HepG2 (cell line): ENCODE data around the gene BRK1. TPM values are rescaled to one million over a fixed set of nuclear protein-coding genes. Genes with fewer than 3 reads are reported as not detected.
"Not testable (repeated sequence)": the region's sequence is repeated elsewhere in the genome, so short reads cannot be mapped to it uniquely, and the experiment has no call there.

Experiments
- ATAC-seq: fragments of 200-7000 bp; cut with Tn5 transposase; 3 replicates; pipeline ENCODE4 v1.9.1; 2020; ENCODE audit warnings: mild to moderate bottlenecking, moderate library complexity
- BruUV-seq: library from RNA; stranded (reverse); fragments of 400-500 nt; replicated peaks from 2 replicates; lab custom pipeline; 2021; lab: Mats Ljungman, UMichigan
- CTCF ChIA-PET: fragments of 300-600 bp; formaldehyde crosslinking; extraction: SDS; loops from one replicate; lab custom pipeline; 2021; ENCODE audit warnings: low total read pairs, inconsistent platforms, low intra/inter-chr PET ratio; lab: Yijun Ruan, JAX
- POLR2A ChIA-PET: fragments of 350-600 bp; sonication (Branson Sonifier 250); formaldehyde crosslinking; loops from one replicate; lab custom pipeline; 2020; ENCODE audit warnings: antibody characterized with exemption, inconsistent platforms; lab: Yijun Ruan, JAX
- DNase-seq: peaks from one replicate; pipeline ENCODE4 v3.0.0-alpha.2; 2015; ENCODE audit warnings: low spot score
- FAIRE-seq: peaks from 3 replicates; lab custom pipeline; 2011; peaks lifted over from hg19 to GRCh38; lab: Jason Lieb, UNC
- H2AFZ ChIP-seq: one replicate; pipeline ENCODE4 v1.6.1; 2011; ENCODE audit warnings: low read length, inconsistent platforms
- H3K27ac ChIP-seq: fragments of 300-600 bp; 3 replicates; pipeline ENCODE4 v1.8.0; 2011; ENCODE audit warnings: mixed run types, mild to moderate bottlenecking, mixed read lengths, low read length, inconsistent platforms; ENCODE audit not compliant: insufficient read depth; ENCODE audit errors: extremely low read length
- H3K27me3 ChIP-seq, 2 experiments: fragments of 200-600 bp in 1 of 2; 2 replicates in 1 of 2; 3 replicates in 1 of 2; pipeline versions ENCODE4 v1.6.0 to v1.8.0; 2011; ENCODE audit warnings: low read length in 2 of 2, mild to moderate bottlenecking in 2 of 2, moderate library complexity in 2 of 2, inconsistent platforms in 1 of 2; ENCODE audit not compliant: insufficient read depth in 2 of 2, control insufficient read depth in 1 of 2
- H3K36me3 ChIP-seq, 2 experiments: fragments of 200-600 bp in 1 of 2; replicated peaks in 1 of 2; 2 replicates in 1 of 2; 3 replicates in 1 of 2; pipeline versions ENCODE4 v1.5.1 to v1.8.0; 2011; ENCODE audit warnings: low read length in 2 of 2, inconsistent platforms in 1 of 2; ENCODE audit not compliant: insufficient read depth in 2 of 2, control insufficient read depth in 1 of 2
- H3K4me1 ChIP-seq: 2 replicates; pipeline ENCODE4 v1.5.1; 2012; ENCODE audit warnings: low read length, inconsistent platforms; ENCODE audit not compliant: insufficient read depth
- H3K4me2 ChIP-seq: 2 replicates; pipeline ENCODE4 v1.6.0; 2011; ENCODE audit warnings: low read depth, low read length, inconsistent platforms
- H3K4me3 ChIP-seq, 3 experiments: fragments of 200-600 bp in 1 of 3; sonication (generic), shearing (Covaris generic) in 1 of 3; replicated peaks in 1 of 3; 2 replicates each; pipeline ENCODE4 v1.5.1; 2011 to 2016; ENCODE audit warnings: low read length in 3 of 3, inconsistent platforms in 2 of 3, low read depth in 2 of 3, mild to moderate bottlenecking in 2 of 3, control low read depth in 1 of 3, mixed read lengths in 1 of 3; ENCODE audit not compliant: insufficient read depth in 1 of 3
- H3K79me2 ChIP-seq: one replicate; pipeline ENCODE4 v1.6.1; 2011; ENCODE audit warnings: low read length, inconsistent platforms; ENCODE audit not compliant: insufficient read depth
- H3K9ac ChIP-seq: 2 replicates; pipeline ENCODE4 v1.6.0; 2011; ENCODE audit warnings: mild to moderate bottlenecking, low read depth, low read length, inconsistent platforms; ENCODE audit not compliant: insufficient read depth
- H3K9me3 ChIP-seq: 2 replicates; pipeline ENCODE4 v1.5.1; 2012; ENCODE audit warnings: mild to moderate bottlenecking, low read length
- H4K20me1 ChIP-seq: 2 replicates; pipeline ENCODE4 v1.6.0; 2011; ENCODE audit warnings: inconsistent platforms, mild to moderate bottlenecking, low read length, moderate library complexity; ENCODE audit not compliant: insufficient read depth
- ATF1 ChIP-seq: IDR thresholded peaks from 2 replicates; pipeline ENCODE4 v1.6.1; 2016; ENCODE audit warnings: mild to moderate bottlenecking, control low read depth
- CEBPB ChIP-seq: IDR thresholded peaks from 2 replicates; pipeline ENCODE4 v1.6.1; 2011; ENCODE audit warnings: low read depth, low read length, improper control_type of control experiment, borderline replicate concordance
- whole genome bisulfite sequencing: methylation state at CpG from one replicate; pipeline ENCODE4 v1.1.6; 2017; ENCODE audit warnings: low lambda C conversion rate; 5-methylcytosine and 5-hydroxymethylcytosine counted together
- in situ Hi-C: cut with HindIII; loops from 2 replicates; pipeline ENCODE4 v1.10.0; 2017; ENCODE audit warnings: low pct_unique_long_range_greater_than_20kb; ENCODE audit not compliant: extremely low pct_ligation_motif_present
- intact Hi-C: fragments of 100-400 bp; cut with micrococcal nuclease; formaldehyde crosslinking; loops from one replicate; pipeline ENCODE4 v1.10.0; 2022; ENCODE audit not compliant: unreplicated experiment
- polyA plus RNA-seq, 8 experiments: library from polyadenylated mRNA; depleted of rRNA in 3 of 8; stranded (reverse) in 7 of 8; unstranded in 1 of 8; fragments of >200 nt; fragmentation: Illumina TruSeq in 4 of 8; extraction: Trizol in 4 of 8; gene quantifications; 2 replicates each; pipeline versions ENCODE4 v1.2.1 to v1.2.3, GENCODE V29; 2011 to 2016; ENCODE audit warnings: low read depth in 4 of 8, missing spikeins in 1 of 8, mixed read lengths in 1 of 8; ENCODE audit not compliant: insufficient read depth in 1 of 8
- total RNA-seq, 5 experiments: library from RNA; depleted of rRNA; stranded (reverse); fragments of >200 nt; fragmentation: Illumina TruSeq; extraction: Trizol; gene quantifications; 2 replicates each; pipeline ENCODE4 v1.2.3, GENCODE V29; 2016; ENCODE audit warnings: low read depth in 1 of 5

The BRK1 gene
- total and polyA plus RNA-seq, 2 of the 13 experiments (the other 11 are each of a cell fraction or from before 2014, with no cell fraction given) = 118 to 155 TPM

DNA sequence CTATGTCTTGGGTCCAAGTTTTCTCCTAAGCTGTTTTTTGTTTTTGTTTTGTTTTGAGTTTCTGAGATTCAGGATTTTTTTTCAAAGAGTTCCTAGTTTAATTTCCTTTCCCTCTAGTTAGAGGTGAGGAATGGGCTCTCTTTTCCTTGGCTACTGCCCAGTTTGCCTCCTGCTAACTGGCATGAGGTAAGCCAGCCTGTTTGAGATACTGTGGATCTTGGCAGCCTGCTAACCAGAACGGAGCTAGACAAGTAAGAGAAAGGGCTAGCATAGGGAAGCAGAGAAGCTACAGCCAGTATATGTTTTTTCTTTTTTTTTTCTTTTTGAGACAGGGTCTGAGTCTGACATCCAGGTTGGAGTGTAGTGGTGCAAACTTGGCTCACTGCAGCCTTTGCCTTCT is 24.7 kb upstream of the BRK1 start:
- H2AFZ ChIP-seq, in situ Hi-C loops, H3K9ac ChIP-seq, intact Hi-C loops, H3K27ac ChIP-seq, H3K9me3 ChIP-seq, H3K27me3 ChIP-seq, FAIRE-seq, DNase-seq, CTCF ChIA-PET, ATAC-seq, H3K79me2 ChIP-seq, BruUV-seq, POLR2A ChIA-PET, H3K4me1 ChIP-seq, H3K4me2 ChIP-seq, H4K20me1 ChIP-seq, H3K4me3 ChIP-seq: not testable (repeated sequence)
- H3K36me3 ChIP-seq = peaks cover 11 to 48% of the 10 kb centered on the region in 2 experiments
- WGBS = no CpG with 5 or more reads among the region's 1 CpG

DNA sequence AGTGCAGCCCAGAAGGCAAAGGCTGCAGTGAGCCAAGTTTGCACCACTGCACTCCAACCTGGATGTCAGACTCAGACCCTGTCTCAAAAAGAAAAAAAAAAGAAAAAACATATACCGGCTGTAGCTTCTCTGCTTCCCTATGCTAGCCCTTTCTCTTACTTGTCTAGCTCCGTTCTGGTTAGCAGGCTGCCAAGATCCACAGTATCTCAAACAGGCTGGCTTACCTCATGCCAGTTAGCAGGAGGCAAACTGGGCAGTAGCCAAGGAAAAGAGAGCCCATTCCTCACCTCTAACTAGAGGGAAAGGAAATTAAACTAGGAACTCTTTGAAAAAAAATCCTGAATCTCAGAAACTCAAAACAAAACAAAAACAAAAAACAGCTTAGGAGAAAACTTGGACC is 24.1 kb upstream of the BRK1 start:
- in situ Hi-C loops, ATAC-seq, H3K9ac ChIP-seq, H4K20me1 ChIP-seq, intact Hi-C loops, H3K4me2 ChIP-seq, POLR2A ChIA-PET, H3K79me2 ChIP-seq, H3K4me1 ChIP-seq, H2AFZ ChIP-seq, H3K9me3 ChIP-seq, CTCF ChIA-PET, BruUV-seq, FAIRE-seq, H3K4me3 ChIP-seq, H3K27me3 ChIP-seq, H3K27ac ChIP-seq, DNase-seq: not testable (repeated sequence)
- H3K36me3 ChIP-seq = peaks cover 11 to 46% of the 10 kb centered on the region in 2 experiments
- 96% methylated on average over 2 of the region's 2 CpGs for WGBS

DNA sequence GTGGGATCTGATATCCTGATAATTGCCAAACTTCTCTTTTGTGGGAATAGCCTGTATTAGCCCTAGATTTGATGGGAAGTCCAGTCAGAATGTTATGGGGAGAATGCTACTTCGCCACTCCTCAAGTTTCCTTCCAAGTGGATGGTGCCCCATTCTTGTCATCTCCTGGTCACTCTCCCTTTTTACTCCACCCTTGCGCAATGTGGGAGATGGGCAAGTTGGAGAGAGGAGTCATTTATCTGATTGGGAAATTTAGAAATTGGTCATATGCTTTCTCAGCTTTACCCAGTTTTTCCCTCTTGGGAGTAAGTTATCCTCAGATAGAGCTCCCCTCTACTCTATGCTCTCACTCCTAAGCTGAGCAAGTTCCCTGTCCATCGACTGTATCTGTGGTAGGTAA is 21.8 kb upstream of the BRK1 start:
- in situ Hi-C loops (no loop called here), intact Hi-C loops (no loop called here)
- FAIRE-seq (no peak), DNase-seq (no peak), ATAC-seq (no peak)
- Histone ChIP-seq H3K4me2 (no peak overlapping the region), H3K79me2 (no peaks in the 10 kb centered on the region), H4K20me1 (no peaks in the 10 kb centered on the region), H3K27ac (no peak overlapping the region), H2AFZ (no peak overlapping the region), H3K9me3 (no peaks in the 10 kb centered on the region), H3K27me3 (no peaks in the 10 kb centered on the region), H3K36me3 (peaks cover 12 to 37% of the 10 kb centered on the region in 2 experiments), H3K9ac (no peak overlapping the region), H3K4me3 (no peak overlapping the region), H3K4me1 (no peaks in the 10 kb centered on the region)
- BruUV-seq = no TSS peak
- ChIA-PET POLR2A (no interaction called here), CTCF (no interaction called here)
- WGBS = 99% methylated on average over 3 of the region's 3 CpGs
- peak; percentile 71; the same call in 1 of the 2 replicates for TF ChIP-seq CEBPB
- no peak for TF ChIP-seq ATF1 (CRISPR knock-in tag)
